HCEC 1CT (cell line): ENCODE data around the gene SKIL.
"Not testable (repeated sequence)": the region's sequence is repeated elsewhere in the genome, so short reads cannot be mapped to it uniquely, and the experiment has no call there.

Experiments used
- DNase-seq: peaks from one replicate; pipeline ENCODE4 v3.0.0-alpha.2; 2017

Gene SKIL

DNA sequence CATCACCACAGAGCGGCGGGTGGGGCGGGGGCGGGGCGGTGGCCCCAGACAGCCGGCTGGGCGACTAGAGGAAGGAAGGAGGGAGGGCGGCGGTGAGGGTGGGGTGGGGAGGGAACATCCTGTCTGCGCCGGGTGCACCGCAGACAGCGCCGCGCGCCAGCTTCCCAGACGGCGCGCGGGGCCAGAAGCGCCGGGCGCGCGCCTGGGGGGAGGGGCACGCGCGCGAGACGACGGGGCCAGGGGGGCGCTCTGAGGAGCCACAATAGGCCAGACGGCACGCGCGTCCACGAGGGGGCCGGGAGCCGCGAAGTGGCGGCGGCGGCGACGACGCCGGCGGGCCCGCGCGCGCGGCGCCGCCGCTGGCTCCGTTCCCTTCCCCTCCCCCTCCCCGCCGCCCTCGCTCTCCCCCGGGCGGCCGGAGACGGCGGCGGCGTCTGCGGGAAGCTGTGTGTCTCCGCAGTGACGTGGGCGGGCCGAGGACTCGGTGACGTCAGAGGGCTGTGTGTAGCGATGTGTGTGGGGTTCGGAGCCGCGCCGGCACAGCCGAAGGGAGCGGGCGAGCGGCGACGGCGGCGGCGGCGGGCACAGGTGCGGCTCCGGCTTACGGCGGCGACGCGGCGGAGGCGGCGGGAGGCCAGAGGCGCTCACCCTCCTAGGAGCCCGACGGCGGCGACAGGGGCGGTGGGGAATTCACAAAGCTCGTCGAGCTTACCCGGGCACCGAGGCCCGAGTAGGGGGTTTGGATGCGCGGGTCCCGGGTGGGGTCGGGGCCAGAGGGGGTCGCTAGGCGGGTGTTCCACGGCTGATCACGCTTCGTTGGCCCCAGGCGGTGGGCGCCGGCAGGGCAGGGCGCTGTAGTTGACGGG is at the start of gene SKIL:
Gene SKIL (plus strand): TSS at position 540 of the 866 bp plus-strand sequence. CDS start 2,617 bp downstream, outside the sequence.
- peak; percentile 96 for DNase-seq

GRCh38 chr3:170309046-170309445 is 48.5 kb upstream of the SKIL start:
- no peak for DNase-seq

- DNase-seq = no peak
Observed at GRCh38 chr3:170317954-170318353, 39.6 kb upstream of the SKIL start.

DNA sequence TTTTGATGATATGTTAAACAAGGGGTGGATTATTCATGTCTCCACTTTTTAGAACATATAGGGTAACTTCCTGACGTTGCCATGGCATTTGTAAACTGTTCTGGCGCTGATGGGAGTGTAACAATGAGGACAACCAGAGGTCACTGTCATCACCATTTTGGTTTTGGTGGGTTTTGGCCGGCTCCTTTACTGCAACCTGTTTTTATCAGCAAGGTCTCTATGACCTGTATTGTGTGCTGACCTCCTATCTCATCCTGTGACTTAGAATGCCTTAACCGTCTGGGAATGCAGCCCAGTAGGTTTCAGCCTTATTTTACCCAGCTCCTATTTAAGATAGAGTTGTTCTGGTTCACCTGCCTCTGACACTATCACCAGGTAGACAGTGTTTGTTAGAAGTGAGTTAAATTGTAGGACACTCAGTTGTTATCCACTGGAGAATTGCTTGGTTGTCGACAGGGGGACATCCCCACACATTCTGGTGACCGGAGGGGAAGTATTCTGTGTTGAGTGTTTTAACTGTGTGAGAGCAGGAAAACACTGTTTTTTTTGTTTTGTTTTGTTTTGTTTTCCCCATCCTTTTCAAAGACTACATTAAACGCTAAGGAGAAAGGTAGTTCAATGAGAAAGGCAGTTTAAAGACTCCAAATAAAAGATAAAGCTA is 36.9 kb upstream of the SKIL start:
- no peak for DNase-seq

DNA sequence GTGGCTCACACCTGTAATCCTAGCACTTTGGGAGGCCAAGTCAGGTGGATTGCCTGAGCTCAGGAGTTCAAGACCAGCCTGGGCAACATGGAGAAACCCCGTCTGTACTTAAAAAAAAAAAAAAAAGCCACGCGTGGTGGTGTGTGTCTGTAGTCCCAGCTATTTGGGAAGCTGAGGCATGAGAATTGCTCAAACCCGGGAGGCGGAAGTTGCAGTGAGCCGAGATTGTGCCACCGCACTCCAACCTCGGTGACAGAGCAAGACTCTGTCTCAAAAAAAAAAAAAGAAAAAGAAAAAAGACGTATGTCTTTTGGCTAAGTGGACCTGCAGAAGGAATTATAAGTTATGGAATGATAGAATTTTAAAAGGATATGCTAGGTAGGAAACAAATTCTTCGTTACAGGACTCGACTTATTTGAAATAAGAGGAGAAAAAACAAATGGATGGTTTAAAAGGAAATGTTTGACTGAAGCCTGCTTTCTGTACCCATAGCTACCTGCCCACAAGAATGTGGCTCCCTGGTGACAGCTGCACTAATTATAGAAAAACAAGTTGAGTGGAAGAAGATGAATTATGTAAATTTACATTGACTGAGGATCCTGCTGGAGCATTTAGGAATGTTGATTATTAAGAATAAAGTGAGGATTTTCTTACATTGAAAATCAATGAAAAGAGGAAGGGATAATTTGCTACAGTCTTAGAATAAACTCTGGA is 36.0 kb upstream of the SKIL start:
- DNase-seq = no peak

DNA sequence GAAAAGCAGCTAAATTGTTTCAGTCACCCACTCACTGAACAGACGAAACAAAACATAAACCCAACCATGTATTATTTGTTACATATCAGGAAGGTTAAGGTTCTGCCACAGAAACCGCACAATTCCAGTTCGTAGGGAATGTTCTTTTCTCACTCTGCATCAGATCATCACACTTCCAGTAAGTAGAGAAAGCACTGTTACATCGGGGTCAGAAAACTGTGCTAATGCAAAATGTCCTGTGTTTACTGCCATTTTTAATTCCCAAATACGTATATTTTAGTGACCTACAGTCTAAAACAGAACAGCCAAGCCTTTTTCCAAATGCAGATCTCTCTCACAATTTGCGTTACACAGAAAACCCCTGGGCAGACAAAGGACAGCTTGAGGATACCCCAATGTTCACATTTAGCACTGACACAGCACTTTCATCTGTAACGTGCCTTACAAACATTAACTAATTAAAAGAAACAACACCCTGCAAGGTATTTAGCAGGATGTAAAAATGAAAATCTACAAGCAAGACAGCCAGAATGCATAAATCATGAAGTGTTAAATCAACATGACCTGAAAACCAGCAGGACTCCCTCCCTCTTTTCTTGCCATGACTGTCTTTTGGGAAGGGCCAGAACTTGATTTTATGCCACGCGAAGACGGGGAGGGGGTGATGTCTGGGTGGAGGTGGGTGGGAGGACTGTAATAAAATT is 34.8 kb upstream of the SKIL start:
- DNase-seq = no peak

- no peak for DNase-seq
Observed at GRCh38 chr3:170323331-170323730, 34.2 kb upstream of the SKIL start.

- DNase-seq = no peak
Observed at GRCh38 chr3:170324962-170325361, 32.6 kb upstream of the SKIL start.

DNA sequence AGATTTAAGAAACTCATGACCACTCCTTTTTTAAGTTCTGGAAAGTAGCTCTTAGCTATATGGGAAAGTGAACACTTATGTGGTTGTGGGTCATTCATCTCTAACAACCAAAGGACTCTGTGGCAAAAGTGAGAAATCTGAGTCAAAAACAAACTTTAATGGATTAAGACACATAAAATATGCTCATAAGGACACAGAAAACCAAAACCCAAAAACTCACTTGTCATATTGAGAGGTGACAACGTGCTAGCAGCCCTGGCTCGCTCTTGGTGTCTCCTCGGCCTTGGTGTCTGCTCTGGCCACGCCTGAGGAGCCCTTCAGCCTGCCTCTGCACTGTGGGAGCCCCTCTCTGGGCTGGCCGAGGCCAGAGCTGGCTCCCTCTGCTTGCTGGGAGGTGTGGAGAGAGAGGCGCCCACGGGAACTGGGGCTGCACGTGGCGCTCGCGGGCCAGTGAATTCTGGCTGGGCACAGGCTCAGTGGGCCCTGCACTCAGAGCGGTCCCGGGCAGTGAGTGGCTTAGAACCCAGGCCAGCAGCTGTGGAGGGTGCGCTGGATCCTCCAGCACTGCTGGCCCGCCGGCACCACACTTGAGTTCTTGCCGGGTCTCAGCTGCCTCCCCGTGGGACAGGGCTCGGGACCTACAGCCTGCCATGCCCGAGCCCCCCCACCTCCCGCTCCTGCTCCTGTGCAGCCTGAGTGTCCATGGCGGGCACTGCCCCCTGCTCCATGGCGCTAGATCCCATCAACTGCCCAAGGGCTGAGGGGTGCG is 30.3 kb upstream of the SKIL start:
- DNase-seq = no peak

GRCh38 chr3:170327868-170328548 is 29.5 kb upstream of the SKIL start:
- DNase-seq = not testable (repeated sequence)

- DNase-seq = peak; percentile 7
Observed at GRCh38 chr3:170330366-170330765, 27.1 kb upstream of the SKIL start.

DNA sequence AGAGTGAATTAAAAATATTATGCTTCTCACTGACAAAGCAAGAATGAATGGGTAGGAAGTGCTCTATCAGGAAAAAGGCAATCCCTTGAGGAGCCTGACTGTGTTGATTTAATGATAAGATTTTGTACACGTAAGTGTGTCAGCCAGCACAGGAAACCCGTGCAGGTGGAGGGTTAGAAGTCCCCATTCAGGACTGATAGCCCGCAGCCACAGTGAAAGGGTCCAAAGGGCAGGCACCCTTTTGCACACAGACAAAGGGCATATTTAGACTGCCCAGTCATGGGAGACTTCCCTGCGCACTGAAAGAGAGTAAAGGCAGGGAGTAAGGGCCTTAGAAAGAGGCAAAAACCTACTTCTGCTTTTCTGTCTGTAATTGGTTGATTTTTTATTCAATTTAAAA is 26.4 kb upstream of the SKIL start:
- no peak for DNase-seq

DNA sequence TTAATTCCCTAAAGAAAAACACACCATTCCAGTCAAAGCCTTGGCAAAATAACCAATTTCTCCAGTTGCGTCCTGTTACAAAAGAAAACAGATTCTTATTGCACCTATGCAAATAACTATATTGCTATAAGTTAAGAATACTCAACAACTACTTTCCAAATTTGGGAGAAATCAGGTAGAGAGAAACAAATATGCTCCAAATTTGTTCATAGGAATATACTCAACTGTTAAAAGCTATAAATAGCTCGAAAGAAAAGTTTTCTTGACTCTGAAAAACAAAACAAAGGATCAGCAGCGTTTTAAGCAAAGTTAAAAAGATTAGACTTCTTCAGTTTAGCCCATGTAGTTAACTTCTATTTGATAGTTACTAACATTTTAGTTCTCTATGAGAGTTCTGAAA is 20.1 kb upstream of the SKIL start:
- DNase-seq = no peak

- no peak for DNase-seq
Observed at GRCh38 chr3:170338690-170339340, 18.7 kb upstream of the SKIL start.

- not testable (repeated sequence) for DNase-seq
Observed at GRCh38 chr3:170342273-170342672, 15.2 kb upstream of the SKIL start.

DNA sequence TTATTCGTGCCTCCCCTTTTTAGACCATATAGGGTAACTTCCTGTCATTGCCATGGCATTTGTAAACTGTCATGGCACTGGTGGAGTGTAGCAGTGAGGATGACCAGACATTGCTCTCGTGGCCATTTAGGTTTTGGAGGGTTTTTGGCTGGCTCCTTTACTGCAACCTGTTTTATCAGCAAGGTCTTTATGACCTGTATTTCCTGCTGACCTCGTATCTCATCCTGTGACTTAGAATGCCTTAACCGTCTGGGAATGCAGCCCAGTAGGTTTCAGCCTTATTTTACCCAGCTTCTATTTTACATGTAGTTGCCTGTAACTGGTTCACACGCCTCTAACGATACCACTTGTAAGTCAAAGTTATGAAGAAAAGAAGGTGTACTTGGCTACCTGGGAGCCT is 13.7 kb upstream of the SKIL start:
- not testable (repeated sequence) for DNase-seq

- no peak for DNase-seq
Observed at GRCh38 chr3:170344971-170345370, 12.5 kb upstream of the SKIL start.

DNA sequence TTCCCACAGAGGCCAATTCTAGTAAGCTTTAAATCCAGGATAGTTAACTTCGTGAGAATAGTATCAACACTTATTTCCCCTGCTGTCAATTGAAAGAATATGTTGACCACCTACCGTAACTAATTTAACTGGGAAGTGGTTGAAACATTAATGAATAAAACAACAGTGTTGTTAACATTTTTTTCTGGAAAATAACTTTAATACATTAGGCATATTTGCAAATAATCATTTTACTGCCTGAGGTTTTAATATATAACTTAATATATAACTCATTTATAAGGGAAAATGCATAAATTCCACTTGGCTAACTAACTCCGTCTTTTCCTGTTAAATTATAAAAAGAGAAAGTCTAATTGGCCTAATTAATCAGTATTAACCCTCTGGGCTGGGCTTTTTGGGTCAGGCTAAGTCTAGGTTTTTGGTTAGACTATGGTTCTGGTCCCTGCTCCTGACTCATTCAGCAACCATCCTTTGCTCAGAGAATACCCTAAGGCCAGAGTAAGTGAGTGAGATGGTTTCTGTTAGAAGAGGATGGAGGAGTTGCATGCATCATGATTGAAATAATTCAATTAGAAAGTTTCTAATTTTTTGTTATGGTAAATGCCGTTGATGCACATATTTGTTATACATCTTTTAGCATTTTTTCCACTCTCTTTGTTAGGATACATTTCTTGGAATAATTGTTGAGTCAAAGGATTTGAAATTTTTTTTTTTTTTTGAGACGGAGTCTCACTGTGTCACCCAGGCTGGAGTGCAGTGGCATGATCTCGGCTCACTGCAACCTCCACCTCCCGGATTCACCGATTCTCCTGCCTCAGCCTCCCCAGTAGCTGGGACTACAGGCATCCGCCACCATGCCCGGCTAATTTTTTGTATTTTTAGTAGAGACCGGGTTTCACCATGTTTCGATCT is 10.8 kb upstream of the SKIL start:
- DNase-seq = no peak

DNA sequence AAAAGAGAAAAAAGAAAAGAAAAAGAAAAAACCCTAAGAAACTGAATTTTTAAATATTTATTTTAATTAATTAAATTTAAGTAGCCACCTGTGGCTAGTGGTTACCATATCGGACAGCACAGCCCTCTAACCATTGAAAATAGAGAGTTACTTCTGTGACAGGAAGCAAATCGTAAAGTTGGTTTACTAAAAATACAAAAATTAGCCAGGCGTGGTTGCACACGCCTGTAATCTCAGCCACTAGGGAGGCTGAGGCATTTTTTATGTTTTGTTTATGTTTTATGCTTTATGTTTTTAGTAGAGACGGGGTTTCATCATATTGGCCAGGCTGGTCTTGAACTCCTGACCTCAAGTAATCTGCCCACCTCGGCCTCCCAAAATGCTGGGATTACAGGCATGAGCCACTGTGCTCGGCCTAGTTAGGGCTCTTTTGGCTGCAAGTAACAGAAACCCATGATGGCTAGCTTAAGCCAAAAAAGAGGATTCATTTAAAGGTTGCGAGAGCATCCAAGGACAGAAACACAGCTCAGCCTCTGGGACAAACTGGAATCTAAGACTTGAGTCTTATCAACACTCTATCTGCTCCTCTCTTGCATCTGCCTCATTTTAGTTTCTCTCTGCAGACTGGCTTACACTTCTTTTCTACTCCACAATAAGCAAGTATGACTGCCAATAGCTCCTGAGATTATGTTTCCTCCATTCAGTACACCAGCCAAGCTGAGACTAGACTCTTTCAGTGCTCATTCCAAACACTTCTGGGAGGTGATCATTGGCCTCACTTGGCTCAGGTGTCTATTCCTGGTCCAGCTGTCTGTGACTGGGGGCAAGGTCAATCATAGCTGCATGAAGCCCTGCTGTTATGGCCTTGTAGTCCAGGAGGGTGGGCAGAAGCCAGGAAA is 6.8 kb upstream of the SKIL start:
- DNase-seq = peak; percentile 9
